Suprapubic skin (tissue), 4 donors: Measurements from ENCODE around the gene ADAMTS2. TPM values are rescaled to one million over a fixed set of nuclear protein-coding genes. Genes with fewer than 3 reads are reported as not detected.

ENCODE experiments used
- DNase-seq, 2 donors: peaks; one replicate each; pipeline ENCODE4 v3.0.0-alpha.2; 2019; ENCODE audit warnings: low spot score in 2 of 2
- H3K27ac ChIP-seq: fragments of 200-600 bp; sonication (generic); one replicate; pipeline ENCODE4 v1.5.1; 2019
- H3K27me3 ChIP-seq: fragments of 200-600 bp; sonication (generic); one replicate; pipeline ENCODE4 v1.5.1; 2019
- H3K36me3 ChIP-seq: fragments of 200-600 bp; sonication (generic); one replicate; pipeline ENCODE4 v1.5.1; 2019
- H3K4me1 ChIP-seq: fragments of 200-600 bp; sonication (generic); one replicate; pipeline ENCODE4 v1.5.1; 2019
- H3K4me3 ChIP-seq: fragments of 200-600 bp; sonication (generic); one replicate; pipeline ENCODE4 v1.5.1; 2019; ENCODE audit warnings: mild to moderate bottlenecking
- H3K9me3 ChIP-seq: fragments of 200-600 bp; sonication (generic); one replicate; pipeline ENCODE4 v1.5.1; 2019
- EP300 ChIP-seq: sonication (generic); formaldehyde crosslinking; IDR thresholded peaks from one replicate; pipeline ENCODE4 v1.6.1; 2017; ENCODE audit warnings: antibody characterized with exemption
- POLR2A ChIP-seq, 2 donors: fragments of 450-650 bp; IDR thresholded peaks; one replicate each; pipeline ENCODE4 v1.6.1; 2017; ENCODE audit warnings: antibody characterized with exemption in 2 of 2, mild to moderate bottlenecking in 2 of 2, moderate library complexity in 2 of 2
- POLR2AphosphoS5 ChIP-seq, 3 donors: sonication (generic); formaldehyde crosslinking; IDR thresholded peaks; one replicate each; pipeline ENCODE4 v1.6.1; 2017; ENCODE audit warnings: antibody characterized with exemption in 3 of 3
- WGBS: methylation state at CpG from one replicate; pipeline ENCODE4 v1.1.5; 2018; 5-methylcytosine and 5-hydroxymethylcytosine counted together
- total RNA-seq, 4 donors: library from RNA; depleted of rRNA; stranded (reverse); fragments of >200 nt; gene quantifications; one replicate each; pipeline ENCODE4 v1.1.0, GENCODE V29; 2016
- TF ChIP-seq, protein P1 (sequence below), 2 donors: fragments of 200-600 bp in 1 of 2; fragments of 450-650 bp in 1 of 2; sonication (generic) in 1 of 2; IDR thresholded peaks; one replicate each; pipeline ENCODE4 v1.5.1; 2016 to 2019; ENCODE audit warnings: antibody characterized with exemption in 2 of 2, mild to moderate bottlenecking in 1 of 2, moderate library complexity in 1 of 2

Gene ADAMTS2
- total RNA-seq, 4 donors from 2014 or later = 3.1 to 5.5 (median 4.3) TPM

DNA sequence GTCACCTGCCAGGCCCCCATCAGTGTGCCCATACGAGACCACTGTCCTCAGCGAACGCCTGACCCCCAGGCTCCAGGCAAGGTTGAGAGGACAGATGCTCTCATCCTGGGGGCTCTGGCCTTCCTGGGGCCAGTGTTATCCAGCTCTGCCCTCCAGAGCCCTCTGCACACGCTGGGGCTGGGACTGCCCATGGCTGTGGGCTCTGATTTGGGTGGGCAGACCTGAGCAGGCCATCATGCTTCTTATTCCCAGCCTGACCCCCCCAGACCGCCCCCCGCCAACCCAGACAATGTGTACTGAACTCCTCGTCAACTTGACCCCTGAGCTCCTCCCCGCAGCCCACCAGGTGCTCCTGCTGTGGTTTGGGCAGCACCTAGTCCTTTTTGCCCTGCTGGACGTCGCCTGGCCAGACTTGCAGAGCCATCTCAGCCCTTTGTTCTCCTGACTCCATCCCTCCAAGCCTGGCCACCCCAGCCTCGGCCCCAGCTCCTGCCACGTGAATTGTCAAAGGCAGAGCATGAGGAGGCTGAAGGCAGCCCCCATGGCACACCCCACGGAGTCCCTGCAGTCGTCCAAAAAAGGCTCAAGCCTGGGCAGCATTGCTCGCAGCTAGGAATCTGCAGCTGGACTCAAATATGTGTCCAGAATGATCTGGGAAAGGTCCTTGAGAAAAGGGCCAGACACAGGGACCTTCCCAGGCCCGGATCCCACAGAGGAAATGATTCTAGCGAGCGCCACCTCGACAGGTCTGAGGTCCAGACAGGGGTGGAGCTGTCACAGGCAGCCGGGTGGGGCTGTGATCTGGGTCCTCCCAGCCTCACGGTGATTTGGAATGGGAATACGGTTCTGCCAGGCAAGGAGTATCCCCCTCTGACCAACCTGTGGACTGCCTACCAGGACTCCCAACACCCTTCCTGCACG, 87.0 kb downstream of the ADAMTS2 start:
- TF ChIP-seq EP300 = no peak
- TF ChIP-seq, protein P1, sequence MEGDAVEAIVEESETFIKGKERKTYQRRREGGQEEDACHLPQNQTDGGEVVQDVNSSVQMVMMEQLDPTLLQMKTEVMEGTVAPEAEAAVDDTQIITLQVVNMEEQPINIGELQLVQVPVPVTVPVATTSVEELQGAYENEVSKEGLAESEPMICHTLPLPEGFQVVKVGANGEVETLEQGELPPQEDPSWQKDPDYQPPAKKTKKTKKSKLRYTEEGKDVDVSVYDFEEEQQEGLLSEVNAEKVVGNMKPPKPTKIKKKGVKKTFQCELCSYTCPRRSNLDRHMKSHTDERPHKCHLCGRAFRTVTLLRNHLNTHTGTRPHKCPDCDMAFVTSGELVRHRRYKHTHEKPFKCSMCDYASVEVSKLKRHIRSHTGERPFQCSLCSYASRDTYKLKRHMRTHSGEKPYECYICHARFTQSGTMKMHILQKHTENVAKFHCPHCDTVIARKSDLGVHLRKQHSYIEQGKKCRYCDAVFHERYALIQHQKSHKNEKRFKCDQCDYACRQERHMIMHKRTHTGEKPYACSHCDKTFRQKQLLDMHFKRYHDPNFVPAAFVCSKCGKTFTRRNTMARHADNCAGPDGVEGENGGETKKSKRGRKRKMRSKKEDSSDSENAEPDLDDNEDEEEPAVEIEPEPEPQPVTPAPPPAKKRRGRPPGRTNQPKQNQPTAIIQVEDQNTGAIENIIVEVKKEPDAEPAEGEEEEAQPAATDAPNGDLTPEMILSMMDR (IDR thresholded peaks at IDR 0.05) = no peak
- no peak for TF ChIP-seq POLR2A (IDR thresholded peaks at IDR 0.05)
- TF ChIP-seq POLR2AphosphoS5 (IDR thresholded peaks at IDR 0.05) = no peak
- peak in 1 of 2 donors; percentile 53 for DNase-seq
- no peaks in the 10 kb centered on the region for H3K27me3 ChIP-seq
- H3K36me3 ChIP-seq = no peaks in the 10 kb centered on the region
- H3K4me3 ChIP-seq = no peak overlapping the region
- H3K27ac ChIP-seq = peak overlapping the region; percentile 58
- no peaks in the 10 kb centered on the region for H3K9me3 ChIP-seq
- H3K4me1 ChIP-seq = peaks cover 13% of the 10 kb centered on the region
- 84% methylated on average over 19 of the region's 23 CpGs for WGBS

- Histone ChIP-seq H3K9me3 (no peaks in the 10 kb centered on the region), H3K4me1 (peaks cover 13% of the 10 kb centered on the region), H3K36me3 (no peaks in the 10 kb centered on the region), H3K27me3 (no peaks in the 10 kb centered on the region), H3K27ac (peak overlapping the region; percentile 58), H3K4me3 (no peak overlapping the region)
- peak; percentile 45 to 78 for DNase-seq
- TF ChIP-seq POLR2A (IDR thresholded peaks at IDR 0.05) (no peak), EP300 (no peak), POLR2AphosphoS5 (IDR thresholded peaks at IDR 0.05) (no peak)
- TF ChIP-seq, protein P1 (IDR thresholded peaks at IDR 0.05) = no peak
- WGBS = 92% methylated on average over 9 of the region's 29 CpGs
Measured at GRCh38 chr5:179257176-179257682, 88.0 kb downstream of the ADAMTS2 start.

DNA sequence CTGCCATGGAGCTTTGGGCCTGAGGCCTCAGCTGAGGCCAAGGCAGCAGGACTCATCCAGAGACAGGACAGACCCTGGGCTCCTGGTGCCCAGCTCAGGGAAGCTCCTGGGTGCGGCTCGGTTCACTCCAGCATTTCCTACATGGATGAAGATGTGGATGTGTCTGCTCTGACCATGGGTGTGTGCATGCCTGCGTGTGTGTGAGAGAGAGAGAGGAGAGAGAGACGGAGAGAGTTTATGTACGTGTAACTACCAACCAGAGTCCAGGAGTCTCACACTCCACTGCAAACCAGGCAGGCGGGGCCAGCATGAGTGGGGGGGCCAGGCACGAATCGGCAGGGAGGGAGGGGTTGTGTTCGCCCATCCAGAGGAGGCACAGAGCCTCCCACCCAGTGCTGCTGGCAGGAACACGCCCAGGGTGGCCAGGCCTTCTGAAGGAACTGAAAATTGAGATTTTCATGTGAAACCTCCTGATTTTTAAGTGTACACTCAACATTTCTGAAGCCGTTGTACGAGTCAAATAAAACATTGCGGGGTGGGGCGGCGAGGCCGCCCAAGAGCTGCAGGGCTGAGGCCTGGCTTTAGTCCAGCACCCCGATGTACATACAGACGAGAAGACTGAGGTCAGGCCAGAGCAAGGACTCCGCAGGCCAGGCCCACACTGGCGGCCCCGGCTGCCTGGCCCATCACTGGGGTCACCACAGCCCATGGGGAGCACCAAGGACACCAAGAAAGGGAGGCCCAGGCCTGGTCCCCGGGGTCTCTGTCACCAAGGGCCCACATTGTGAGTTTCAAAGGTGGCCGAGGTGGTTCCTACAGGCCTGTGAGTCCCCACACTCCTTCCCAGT, 88.7 kb downstream of the ADAMTS2 start:
- H3K9me3 ChIP-seq = no peaks in the 10 kb centered on the region
- TF ChIP-seq, protein P1 (IDR thresholded peaks at IDR 0.05) = no peak
- TF ChIP-seq EP300 (no peak), POLR2A (IDR thresholded peaks at IDR 0.05) (no peak), POLR2AphosphoS5 (IDR thresholded peaks at IDR 0.05) (no peak)
- no peaks in the 10 kb centered on the region for H3K27me3 ChIP-seq
- H3K4me1 ChIP-seq = peaks cover 13% of the 10 kb centered on the region
- 52% methylated on average over 16 of the region's 23 CpGs for WGBS
- no peaks in the 10 kb centered on the region for H3K36me3 ChIP-seq
- H3K27ac ChIP-seq = peak overlapping the region; percentile 58
- peak; percentile 60 to 70 for DNase-seq
- H3K4me3 ChIP-seq = no peak overlapping the region

DNA sequence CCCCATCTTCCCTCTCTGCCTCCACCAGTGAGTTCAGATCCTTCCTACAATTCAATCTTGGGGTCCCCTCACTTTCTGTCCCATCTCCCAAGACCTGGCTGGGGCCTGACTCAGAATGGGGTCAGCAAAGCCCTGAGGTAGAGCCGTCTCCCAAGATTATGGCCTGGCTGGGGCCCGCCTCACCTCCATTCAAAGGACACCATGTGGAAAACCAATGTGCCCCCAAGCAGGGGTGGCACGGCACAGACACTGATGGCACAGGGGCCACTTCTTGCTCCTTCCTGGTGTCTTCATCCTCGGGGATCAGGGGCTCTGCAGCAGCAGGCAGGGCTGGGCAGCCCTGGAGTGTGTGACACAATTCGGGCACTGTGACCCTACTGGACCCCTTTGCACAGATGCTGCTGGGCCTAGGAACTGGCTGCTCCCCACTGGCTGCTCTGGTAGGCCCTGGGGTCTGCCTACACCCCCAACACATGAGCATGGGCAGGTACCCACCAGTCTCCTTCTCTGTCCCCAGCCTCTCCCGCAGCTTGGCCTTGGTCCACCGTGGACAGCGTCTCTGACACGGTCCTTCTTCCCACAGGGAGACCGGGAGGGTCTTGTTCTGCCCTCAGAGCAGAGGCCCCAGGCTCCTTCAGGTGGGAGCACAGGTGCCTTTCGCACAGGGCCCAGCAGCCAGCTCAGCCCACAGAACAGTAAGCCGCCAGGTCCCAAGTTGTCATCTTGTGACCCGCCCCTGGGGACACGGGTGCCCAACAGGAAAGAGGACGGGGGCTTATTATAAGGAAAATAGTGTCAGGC, 89.5 kb downstream of the ADAMTS2 start:
- Histone ChIP-seq H3K4me3 (no peak overlapping the region), H3K27me3 (no peaks in the 10 kb centered on the region), H3K36me3 (no peaks in the 10 kb centered on the region), H3K9me3 (no peaks in the 10 kb centered on the region), H3K4me1 (peaks cover 13% of the 10 kb centered on the region), H3K27ac (no peak overlapping the region)
- peak; percentile 50 to 72 for DNase-seq
- no peak for TF ChIP-seq POLR2AphosphoS5 (IDR thresholded peaks at IDR 0.05)
- TF ChIP-seq EP300 = no peak
- TF ChIP-seq, protein P1 (IDR thresholded peaks at IDR 0.05) = no peak
- TF ChIP-seq POLR2A (IDR thresholded peaks at IDR 0.05) = no peak
- WGBS = 95% methylated on average over 8 of the region's 15 CpGs
